Caco-2 (cell line): ENCODE results near the gene PPIP5K1. TPM values are rescaled to one million over a fixed set of nuclear protein-coding genes. Genes with fewer than 3 reads are reported as not detected.

ENCODE experiments used
- BruUV-seq: library from RNA; stranded (reverse); fragments of 400-500 nt; replicated peaks from 2 replicates; lab custom pipeline; 2021; lab: Mats Ljungman, UMichigan
- CTCF ChIA-PET: fragments of 300-600 bp; sonication (Branson Sonifier 250); formaldehyde crosslinking; loops from one replicate; lab custom pipeline; 2022; ENCODE audit warnings: antibody characterized with exemption; lab: Charles Lee
- POLR2A ChIA-PET: fragments of 300-600 bp; sonication (Branson Sonifier 250); formaldehyde crosslinking; loops from one replicate; lab custom pipeline; 2022; ENCODE audit warnings: antibody characterized with exemption; lab: Charles Lee
- DNase-seq, 2 experiments: peaks; one replicate each; pipeline versions ENCODE4 v3.0.0 to v3.0.0-alpha.2; 2020 to 2022
- H3K27me3 ChIP-seq: replicated peaks from 2 replicates; pipeline ENCODE4 v1.6.0; 2011; ENCODE audit warnings: low read length; ENCODE audit not compliant: control insufficient read depth, insufficient read depth
- H3K36me3 ChIP-seq: 2 replicates; pipeline ENCODE4 v1.5.1; 2011; ENCODE audit warnings: low read length; ENCODE audit not compliant: control insufficient read depth, insufficient read depth
- H3K4me1 ChIP-seq: fragments of 250-450 bp; sonication (Bioruptor Pico); 2 replicates; pipeline ENCODE4 v1.5.1; 2020; ENCODE audit warnings: mild to moderate bottlenecking
- H3K4me3 ChIP-seq: 2 replicates; pipeline ENCODE4 v1.5.1; 2011; ENCODE audit warnings: low read depth, mild to moderate bottlenecking, control low read depth, low read length
- H3K9me3 ChIP-seq: fragments of 250-450 bp; sonication (Bioruptor Pico); 2 replicates; pipeline ENCODE4 v1.5.1; 2020; ENCODE audit warnings: mild to moderate bottlenecking, moderate library complexity
- H3K27ac Mint-ChIP-seq: one replicate; pipeline ENCODE4 v1.8.0; 2022; ENCODE audit warnings: mixed read lengths; ENCODE audit not compliant: unreplicated experiment
- H3K27me3 Mint-ChIP-seq: one replicate; pipeline ENCODE4 v1.8.0; 2022; ENCODE audit warnings: mixed read lengths; ENCODE audit not compliant: insufficient read depth, unreplicated experiment
- H3K36me3 Mint-ChIP-seq: one replicate; pipeline ENCODE4 v1.8.0; 2022; ENCODE audit warnings: mild to moderate bottlenecking, mixed read lengths; ENCODE audit not compliant: insufficient read depth, unreplicated experiment
- H3K4me1 Mint-ChIP-seq: one replicate; pipeline ENCODE4 v1.8.0; 2022; ENCODE audit warnings: low read depth, mixed read lengths; ENCODE audit not compliant: unreplicated experiment
- H3K4me3 Mint-ChIP-seq: one replicate; pipeline ENCODE4 v1.8.0; 2022; ENCODE audit warnings: mild to moderate bottlenecking, moderate library complexity, mixed read lengths; ENCODE audit not compliant: unreplicated experiment
- H3K9me3 Mint-ChIP-seq: one replicate; pipeline ENCODE4 v1.8.0; 2022; ENCODE audit warnings: mixed read lengths; ENCODE audit not compliant: unreplicated experiment
- intact Hi-C: fragments of 100-400 bp; cut with micrococcal nuclease; formaldehyde crosslinking; loops from one replicate; pipeline ENCODE4 v1.10.0; 2022; ENCODE audit not compliant: unreplicated experiment
- total RNA-seq: library from RNA; stranded (reverse); gene quantifications from 2 replicates; pipeline ENCODE4 v1.2.3, GENCODE V29; 2022
- TF ChIP-seq, protein P1 (sequence below), 2 experiments: fragments of 200-600 bp in 1 of 2; IDR thresholded peaks; 1 replicate in 1 of 2; 2 replicates in 1 of 2; pipeline versions ENCODE4 v1.5.1 to v1.8.0; 2011 to 2022; ENCODE audit warnings: antibody characterized with exemption in 1 of 2, control low read depth in 1 of 2, inconsistent platforms in 1 of 2, low read depth in 1 of 2, low read length in 1 of 2, mild to moderate bottlenecking in 1 of 2, moderate library complexity in 1 of 2; ENCODE audit not compliant: insufficient read depth in 1 of 2, severe bottlenecking in 1 of 2, unreplicated experiment in 1 of 2

Gene PPIP5K1
- total RNA-seq, 1 experiment from 2014 or later, result 36.3 TPM

DNA sequence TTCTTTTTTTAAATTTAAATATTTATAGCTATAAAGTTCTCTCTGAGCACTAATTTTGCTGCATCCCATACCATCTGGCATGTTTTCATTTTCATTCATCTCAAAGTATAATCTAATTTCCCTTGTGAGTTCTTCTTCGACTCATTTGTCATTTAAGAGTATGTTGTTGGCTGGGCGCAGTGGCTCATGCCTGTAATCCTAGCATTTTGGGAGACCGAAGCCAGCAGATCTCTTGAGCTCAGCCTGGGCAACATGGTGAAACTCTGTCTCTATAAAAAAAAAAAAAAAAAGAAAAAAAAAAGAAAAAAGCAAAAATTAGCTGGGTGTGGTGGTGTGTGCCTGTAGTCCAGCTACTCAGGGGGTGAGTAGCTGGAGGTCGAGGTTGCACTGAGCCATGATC is 37.8 kb downstream of the PPIP5K1 start:
- no peaks in the 10 kb centered on the region for H3K27me3 Mint-ChIP-seq
- DNase-seq, result no peak
- no peaks in the 10 kb centered on the region for H3K36me3 Mint-ChIP-seq
- H3K36me3 ChIP-seq, result peaks cover 1% of the 10 kb centered on the region; the same call in 1 of the 2 replicates
- H3K4me3 Mint-ChIP-seq, result no peak overlapping the region
- TF ChIP-seq, protein P1, sequence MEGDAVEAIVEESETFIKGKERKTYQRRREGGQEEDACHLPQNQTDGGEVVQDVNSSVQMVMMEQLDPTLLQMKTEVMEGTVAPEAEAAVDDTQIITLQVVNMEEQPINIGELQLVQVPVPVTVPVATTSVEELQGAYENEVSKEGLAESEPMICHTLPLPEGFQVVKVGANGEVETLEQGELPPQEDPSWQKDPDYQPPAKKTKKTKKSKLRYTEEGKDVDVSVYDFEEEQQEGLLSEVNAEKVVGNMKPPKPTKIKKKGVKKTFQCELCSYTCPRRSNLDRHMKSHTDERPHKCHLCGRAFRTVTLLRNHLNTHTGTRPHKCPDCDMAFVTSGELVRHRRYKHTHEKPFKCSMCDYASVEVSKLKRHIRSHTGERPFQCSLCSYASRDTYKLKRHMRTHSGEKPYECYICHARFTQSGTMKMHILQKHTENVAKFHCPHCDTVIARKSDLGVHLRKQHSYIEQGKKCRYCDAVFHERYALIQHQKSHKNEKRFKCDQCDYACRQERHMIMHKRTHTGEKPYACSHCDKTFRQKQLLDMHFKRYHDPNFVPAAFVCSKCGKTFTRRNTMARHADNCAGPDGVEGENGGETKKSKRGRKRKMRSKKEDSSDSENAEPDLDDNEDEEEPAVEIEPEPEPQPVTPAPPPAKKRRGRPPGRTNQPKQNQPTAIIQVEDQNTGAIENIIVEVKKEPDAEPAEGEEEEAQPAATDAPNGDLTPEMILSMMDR (IDR thresholded peaks at IDR 0.05; ENCODE audit: insufficient read depth in 1 of 2, low read depth in 1 of 2, low read length in 1 of 2, severe bottlenecking in 1 of 2, unreplicated experiment in 1 of 2), result no peak
- CTCF ChIA-PET, result no interaction called here
- intact Hi-C loops, result no loop called here
- H3K4me3 ChIP-seq, result no peak overlapping the region
- H3K27ac Mint-ChIP-seq, result no peak overlapping the region
- H3K9me3 Mint-ChIP-seq, result no peaks in the 10 kb centered on the region
- POLR2A ChIA-PET, result no interaction called here
- BruUV-seq, result no TSS peak
- no peaks in the 10 kb centered on the region for H3K4me1 Mint-ChIP-seq
- H3K4me1 ChIP-seq, result no peaks in the 10 kb centered on the region
- no peaks in the 10 kb centered on the region for H3K27me3 ChIP-seq
- H3K9me3 ChIP-seq, result peaks cover 4% of the 10 kb centered on the region

DNA sequence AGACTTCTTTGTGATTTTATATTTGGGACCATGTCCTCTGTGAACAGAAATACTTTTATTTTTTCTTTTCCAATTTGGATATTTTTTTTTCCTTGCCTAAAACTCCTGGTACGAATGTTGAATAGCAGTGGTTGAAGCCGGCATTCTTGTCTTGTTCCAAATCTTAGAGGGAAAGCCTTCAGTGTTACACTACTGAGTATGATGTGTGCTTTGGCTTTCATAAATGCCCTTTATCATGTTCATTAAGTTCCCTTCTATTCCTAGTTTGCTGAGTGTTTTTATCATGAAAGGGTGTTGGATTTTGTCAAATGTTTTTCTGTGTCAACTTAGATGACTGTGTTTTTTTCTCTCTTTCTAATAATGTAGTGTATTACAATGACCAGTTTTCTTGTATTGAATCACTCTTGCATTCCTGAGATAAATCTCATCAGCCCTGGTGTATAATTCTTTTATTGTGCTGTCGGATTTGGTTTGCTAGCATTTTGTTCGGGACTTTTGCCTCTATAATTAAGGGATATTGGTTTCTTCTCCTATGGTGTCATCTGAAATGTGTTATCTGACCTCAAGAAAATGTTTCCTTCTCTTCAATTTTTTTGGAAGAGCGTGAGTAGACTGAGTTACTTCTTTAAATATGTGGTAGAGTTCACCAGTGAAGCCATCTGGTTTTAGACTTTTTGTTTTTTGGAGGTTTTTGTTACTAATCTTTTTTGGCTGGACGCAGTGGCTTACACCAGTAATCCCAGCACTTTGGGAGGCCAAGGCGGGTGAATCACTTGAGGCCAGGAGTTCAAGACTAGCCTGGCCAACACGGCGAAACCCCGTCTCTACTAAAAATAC is 39.3 kb downstream of the PPIP5K1 start:
- CTCF ChIA-PET, result no interaction called here
- no peak overlapping the region for H3K27ac Mint-ChIP-seq

DNA sequence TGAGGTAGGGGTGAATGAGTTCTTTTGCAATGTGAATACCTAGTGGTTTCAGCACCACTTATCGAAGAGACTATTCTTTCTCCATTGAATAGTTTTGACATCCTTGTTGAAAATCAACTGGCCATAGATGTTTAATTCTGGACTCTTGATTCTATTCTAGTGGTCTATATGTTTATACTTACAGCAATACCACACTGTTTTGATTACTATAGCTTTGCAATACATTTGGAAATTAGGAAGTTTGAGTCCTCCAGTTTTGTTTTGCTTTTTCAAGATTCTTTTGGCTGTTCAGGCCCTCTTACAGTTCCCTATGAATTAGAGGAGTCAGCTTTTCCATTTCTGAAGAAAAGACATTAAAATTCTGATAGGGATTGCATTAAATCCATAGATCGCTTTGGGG is 42.5 kb downstream of the PPIP5K1 start:
- Mint-ChIP-seq H3K4me3 (no peak overlapping the region), H3K36me3 (no peaks in the 10 kb centered on the region), H3K4me1 (no peaks in the 10 kb centered on the region), H3K27ac (no peak overlapping the region), H3K9me3 (no peaks in the 10 kb centered on the region), H3K27me3 (no peaks in the 10 kb centered on the region)
- intact Hi-C loops, result no loop called here
- Histone ChIP-seq H3K4me1 (no peaks in the 10 kb centered on the region), H3K4me3 (no peak overlapping the region), H3K9me3 (peaks cover 5% of the 10 kb centered on the region), H3K36me3 (peaks cover 1% of the 10 kb centered on the region; the same call in 1 of the 2 replicates), H3K27me3 (no peaks in the 10 kb centered on the region)
- POLR2A ChIA-PET, result no interaction called here
- TF ChIP-seq, protein P1 (IDR thresholded peaks at IDR 0.05; ENCODE audit: insufficient read depth in 1 of 2, low read depth in 1 of 2, low read length in 1 of 2, severe bottlenecking in 1 of 2, unreplicated experiment in 1 of 2), result no peak
- no TSS peak for BruUV-seq
- DNase-seq, result no peak
- CTCF ChIA-PET, result no interaction called here

More for the DNA sequence above, 39.3 kb downstream of the PPIP5K1 start:
- H3K9me3 Mint-ChIP-seq, result no peaks in the 10 kb centered on the region
- H3K36me3 ChIP-seq, result peaks cover 1% of the 10 kb centered on the region; the same call in 1 of the 2 replicates
- no peak for DNase-seq
- POLR2A ChIA-PET, result no interaction called here
- no peaks in the 10 kb centered on the region for H3K4me1 Mint-ChIP-seq
- H3K4me3 Mint-ChIP-seq, result no peak overlapping the region
- no peaks in the 10 kb centered on the region for H3K27me3 Mint-ChIP-seq
- intact Hi-C loops, result no loop called here
- H3K36me3 Mint-ChIP-seq, result no peaks in the 10 kb centered on the region
- H3K9me3 ChIP-seq, result peaks cover 5% of the 10 kb centered on the region
- TF ChIP-seq, protein P1 (IDR thresholded peaks at IDR 0.05; ENCODE audit: insufficient read depth in 1 of 2, low read depth in 1 of 2, low read length in 1 of 2, severe bottlenecking in 1 of 2, unreplicated experiment in 1 of 2), result no peak
- no peaks in the 10 kb centered on the region for H3K27me3 ChIP-seq
- H3K4me3 ChIP-seq, result no peak overlapping the region
- H3K4me1 ChIP-seq, result no peaks in the 10 kb centered on the region
- BruUV-seq, result no TSS peak
